PC-3 (cell line): Measurements from ENCODE around the gene VTI1A.

Experiments
- EZH2 ChIP-seq: fragments of 300-600 bp; sonication (generic); IDR thresholded peaks from one replicate; pipeline ENCODE4 v1.6.1; 2017; ENCODE audit warnings: antibody characterized with exemption, mild to moderate bottlenecking, low read length; ENCODE audit not compliant: unreplicated experiment
- EZH2phosphoT487 ChIP-seq: fragments of 300-600 bp; sonication (generic); IDR thresholded peaks from 2 replicates; pipeline ENCODE4 v1.6.1; 2018; ENCODE audit warnings: mild to moderate bottlenecking, antibody characterized with exemption, low read length, borderline replicate concordance
- TF ChIP-seq, protein P1 (sequence below): fragments of 300-600 bp; sonication (generic); conservative IDR thresholded peaks from 2 replicates; pipeline ENCODE4 v1.5.1; 2017; ENCODE audit warnings: antibody characterized with exemption, low read depth, mild to moderate bottlenecking, low read length

DNA sequence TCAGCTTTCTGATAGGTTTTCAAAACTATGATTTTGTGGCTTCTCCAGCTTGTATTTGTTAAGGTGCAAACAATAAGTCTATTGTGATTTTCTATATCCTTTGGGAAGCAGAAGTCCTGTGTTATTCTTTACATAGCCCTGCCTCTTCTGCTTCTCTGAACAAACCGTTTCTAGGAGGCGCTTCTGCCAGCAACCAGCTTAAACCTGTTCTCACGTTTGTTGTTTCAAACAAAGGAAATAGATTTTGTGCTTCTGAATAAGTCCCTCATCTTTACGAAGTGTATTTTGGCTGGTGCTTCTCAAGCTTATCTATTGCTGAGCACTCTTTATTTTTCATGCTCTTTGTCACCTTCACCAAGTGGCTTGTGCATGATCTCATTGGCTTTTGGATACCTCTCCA is 61.0 kb downstream of the VTI1A start:
- no peak for TF ChIP-seq EZH2
- no peak for TF ChIP-seq EZH2phosphoT487
- TF ChIP-seq, protein P1, sequence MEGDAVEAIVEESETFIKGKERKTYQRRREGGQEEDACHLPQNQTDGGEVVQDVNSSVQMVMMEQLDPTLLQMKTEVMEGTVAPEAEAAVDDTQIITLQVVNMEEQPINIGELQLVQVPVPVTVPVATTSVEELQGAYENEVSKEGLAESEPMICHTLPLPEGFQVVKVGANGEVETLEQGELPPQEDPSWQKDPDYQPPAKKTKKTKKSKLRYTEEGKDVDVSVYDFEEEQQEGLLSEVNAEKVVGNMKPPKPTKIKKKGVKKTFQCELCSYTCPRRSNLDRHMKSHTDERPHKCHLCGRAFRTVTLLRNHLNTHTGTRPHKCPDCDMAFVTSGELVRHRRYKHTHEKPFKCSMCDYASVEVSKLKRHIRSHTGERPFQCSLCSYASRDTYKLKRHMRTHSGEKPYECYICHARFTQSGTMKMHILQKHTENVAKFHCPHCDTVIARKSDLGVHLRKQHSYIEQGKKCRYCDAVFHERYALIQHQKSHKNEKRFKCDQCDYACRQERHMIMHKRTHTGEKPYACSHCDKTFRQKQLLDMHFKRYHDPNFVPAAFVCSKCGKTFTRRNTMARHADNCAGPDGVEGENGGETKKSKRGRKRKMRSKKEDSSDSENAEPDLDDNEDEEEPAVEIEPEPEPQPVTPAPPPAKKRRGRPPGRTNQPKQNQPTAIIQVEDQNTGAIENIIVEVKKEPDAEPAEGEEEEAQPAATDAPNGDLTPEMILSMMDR = no peak
